HG03196 (cell line): ENCODE data around the gene USP17L24.
"Not testable (repeated sequence)": the region's sequence is repeated elsewhere in the genome, so short reads cannot be mapped to it uniquely, and the experiment has no call there.

Source experiments
- ATAC-seq: cut with Tn5 transposase; IDR thresholded peaks from one replicate; pipeline ENCODE4 v1.9.1; 2021; ENCODE audit not compliant: unreplicated experiment

The USP17L24 gene, protein sequence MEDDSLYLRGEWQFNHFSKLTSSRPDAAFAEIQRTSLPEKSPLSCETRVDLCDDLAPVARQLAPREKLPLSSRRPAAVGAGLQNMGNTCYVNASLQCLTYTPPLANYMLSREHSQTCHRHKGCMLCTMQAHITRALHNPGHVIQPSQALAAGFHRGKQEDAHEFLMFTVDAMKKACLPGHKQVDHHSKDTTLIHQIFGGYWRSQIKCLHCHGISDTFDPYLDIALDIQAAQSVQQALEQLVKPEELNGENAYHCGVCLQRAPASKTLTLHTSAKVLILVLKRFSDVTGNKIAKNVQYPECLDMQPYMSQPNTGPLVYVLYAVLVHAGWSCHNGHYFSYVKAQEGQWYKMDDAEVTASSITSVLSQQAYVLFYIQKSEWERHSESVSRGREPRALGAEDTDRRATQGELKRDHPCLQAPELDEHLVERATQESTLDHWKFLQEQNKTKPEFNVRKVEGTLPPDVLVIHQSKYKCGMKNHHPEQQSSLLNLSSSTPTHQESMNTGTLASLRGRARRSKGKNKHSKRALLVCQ

DNA sequence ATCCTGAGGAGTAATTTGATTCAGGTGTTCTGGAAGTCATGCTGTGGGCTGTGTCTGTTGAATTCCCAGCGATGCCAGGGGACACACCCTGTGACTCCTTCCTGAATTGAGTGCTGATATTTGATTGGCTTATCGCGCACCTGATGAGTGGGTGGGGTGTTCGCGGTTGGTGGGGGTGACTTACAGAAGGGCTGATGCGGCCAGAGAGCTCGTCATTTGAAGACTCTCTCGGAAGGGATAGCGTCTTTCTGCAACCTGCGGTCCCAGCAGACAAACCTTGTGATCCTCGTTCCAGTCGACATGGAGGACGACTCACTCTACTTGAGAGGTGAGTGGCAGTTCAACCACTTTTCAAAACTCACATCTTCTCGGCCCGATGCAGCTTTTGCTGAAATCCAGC, at the start of gene USP17L24:
USP17L24 (plus strand) TSS at position 301 of the 400 bp plus-strand sequence; CDS start at position 301, 0 bp downstream.
- ATAC-seq = not testable (repeated sequence)

DNA sequence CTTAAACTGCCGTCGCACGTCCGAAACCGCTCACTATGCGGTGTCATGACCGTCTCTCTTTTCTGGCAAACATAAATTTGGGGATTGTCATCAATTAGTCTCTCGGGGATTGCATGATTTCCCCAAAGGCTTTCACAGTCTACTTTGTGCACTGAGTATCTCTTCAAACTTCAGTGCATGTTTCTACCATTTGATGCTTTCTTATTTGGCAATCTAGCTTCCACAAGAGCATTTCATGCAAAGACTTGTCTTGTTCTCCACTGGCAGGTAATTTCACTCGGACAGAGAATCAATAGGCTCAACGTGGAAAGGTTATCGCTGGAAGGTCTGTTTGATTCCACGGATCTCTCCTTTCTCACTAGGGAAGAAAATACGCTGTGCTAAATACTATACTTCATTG, 774 bp upstream of the USP17L24 start:
- ATAC-seq = not testable (repeated sequence)

DNA sequence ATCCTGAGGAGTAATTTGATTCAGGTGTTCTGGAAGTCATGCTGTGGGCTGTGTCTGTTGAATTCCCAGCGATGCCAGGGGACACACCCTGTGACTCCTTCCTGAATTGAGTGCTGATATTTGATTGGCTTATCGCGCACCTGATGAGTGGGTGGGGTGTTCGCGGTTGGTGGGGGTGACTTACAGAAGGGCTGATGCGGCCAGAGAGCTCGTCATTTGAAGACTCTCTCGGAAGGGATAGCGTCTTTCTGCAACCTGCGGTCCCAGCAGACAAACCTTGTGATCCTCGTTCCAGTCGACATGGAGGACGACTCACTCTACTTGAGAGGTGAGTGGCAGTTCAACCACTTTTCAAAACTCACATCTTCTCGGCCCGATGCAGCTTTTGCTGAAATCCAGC, 4.6 kb downstream of the USP17L24 start, which contains the start of gene USP17L25:
USP17L25 (plus strand) TSS at position 301 of the 400 bp plus-strand sequence; CDS start at position 301, 0 bp downstream.
- not testable (repeated sequence) for ATAC-seq

- not testable (repeated sequence) for ATAC-seq
Measured at GRCh38 chr4:9334358-9334757, 9.4 kb downstream of the USP17L24 start, which contains the start of gene USP17L26. Gene USP17L26 (plus strand): TSS chr4:9334658. CDS start chr4:9334658, 0 bp downstream.

DNA sequence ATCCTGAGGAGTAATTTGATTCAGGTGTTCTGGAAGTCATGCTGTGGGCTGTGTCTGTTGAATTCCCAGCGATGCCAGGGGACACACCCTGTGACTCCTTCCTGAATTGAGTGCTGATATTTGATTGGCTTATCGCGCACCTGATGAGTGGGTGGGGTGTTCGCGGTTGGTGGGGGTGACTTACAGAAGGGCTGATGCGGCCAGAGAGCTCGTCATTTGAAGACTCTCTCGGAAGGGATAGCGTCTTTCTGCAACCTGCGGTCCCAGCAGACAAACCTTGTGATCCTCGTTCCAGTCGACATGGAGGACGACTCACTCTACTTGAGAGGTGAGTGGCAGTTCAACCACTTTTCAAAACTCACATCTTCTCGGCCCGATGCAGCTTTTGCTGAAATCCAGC, 14.1 kb downstream of the USP17L24 start, which contains the start of gene USP17L5:
USP17L5 (plus strand) TSS at position 301 of the 400 bp plus-strand sequence; CDS start at position 301, 0 bp downstream.
- ATAC-seq = not testable (repeated sequence)

- ATAC-seq = not testable (repeated sequence)
Measured at GRCh38 chr4:9343848-9344247, 18.9 kb downstream of the USP17L24 start, which contains the start of gene USP17L27. Gene USP17L27 (plus strand): TSS chr4:9344148. CDS start chr4:9344148, 0 bp downstream.

GRCh38 chr4:9348593-9348992, 23.6 kb downstream of the USP17L24 start, which contains the start of gene USP17L28:
Gene USP17L28 (plus strand): TSS chr4:9348893. CDS start chr4:9348893, 0 bp downstream.
- ATAC-seq = not testable (repeated sequence)

GRCh38 chr4:9350866-9351265, 25.9 kb downstream of the USP17L24 start:
- ATAC-seq = not testable (repeated sequence)

GRCh38 chr4:9353338-9353737, 28.4 kb downstream of the USP17L24 start, which contains the start of gene USP17L29:
Gene USP17L29 (plus strand): TSS chr4:9353638. CDS start chr4:9353638, 0 bp downstream.
- not testable (repeated sequence) for ATAC-seq

DNA sequence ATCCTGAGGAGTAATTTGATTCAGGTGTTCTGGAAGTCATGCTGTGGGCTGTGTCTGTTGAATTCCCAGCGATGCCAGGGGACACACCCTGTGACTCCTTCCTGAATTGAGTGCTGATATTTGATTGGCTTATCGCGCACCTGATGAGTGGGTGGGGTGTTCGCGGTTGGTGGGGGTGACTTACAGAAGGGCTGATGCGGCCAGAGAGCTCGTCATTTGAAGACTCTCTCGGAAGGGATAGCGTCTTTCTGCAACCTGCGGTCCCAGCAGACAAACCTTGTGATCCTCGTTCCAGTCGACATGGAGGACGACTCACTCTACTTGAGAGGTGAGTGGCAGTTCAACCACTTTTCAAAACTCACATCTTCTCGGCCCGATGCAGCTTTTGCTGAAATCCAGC, 37.9 kb downstream of the USP17L24 start, which contains the start of gene USP17L30:
USP17L30 (plus strand) TSS at position 301 of the 400 bp plus-strand sequence; CDS start at position 301, 0 bp downstream.
- not testable (repeated sequence) for ATAC-seq
